RKO (cell line): ENCODE results near the gene CDCP1.

Experiments
- DNase-seq: peaks from one replicate; pipeline ENCODE4 v3.0.0-alpha.2; 2016; ENCODE audit warnings: low spot score

Gene CDCP1

DNA sequence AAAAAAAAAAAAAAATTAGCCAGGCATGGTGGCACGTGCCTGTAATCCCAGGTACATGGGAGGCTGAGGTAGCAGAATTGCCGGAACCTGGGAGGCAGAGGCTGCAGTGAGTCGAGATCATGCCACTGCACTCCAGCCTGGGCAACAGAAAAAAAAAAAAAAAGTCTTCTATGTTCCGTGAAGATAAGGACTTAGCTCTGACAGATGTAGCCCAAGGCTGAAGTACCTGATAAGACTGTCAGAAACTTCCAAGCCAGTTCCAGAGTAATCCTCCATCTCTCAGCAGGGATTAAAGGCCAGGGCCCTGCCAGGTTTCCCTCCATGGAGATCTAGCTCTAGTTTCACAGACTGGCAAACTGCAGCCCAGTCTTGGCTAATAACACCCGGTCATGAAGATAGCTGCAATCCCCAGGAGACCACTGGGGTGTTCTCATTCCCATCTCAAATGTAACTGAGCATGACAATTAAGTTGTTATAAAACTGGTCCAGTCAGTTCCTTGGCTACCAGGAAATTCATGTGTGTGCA, 8.5 kb downstream of the CDCP1 start:
- no peak for DNase-seq

DNA sequence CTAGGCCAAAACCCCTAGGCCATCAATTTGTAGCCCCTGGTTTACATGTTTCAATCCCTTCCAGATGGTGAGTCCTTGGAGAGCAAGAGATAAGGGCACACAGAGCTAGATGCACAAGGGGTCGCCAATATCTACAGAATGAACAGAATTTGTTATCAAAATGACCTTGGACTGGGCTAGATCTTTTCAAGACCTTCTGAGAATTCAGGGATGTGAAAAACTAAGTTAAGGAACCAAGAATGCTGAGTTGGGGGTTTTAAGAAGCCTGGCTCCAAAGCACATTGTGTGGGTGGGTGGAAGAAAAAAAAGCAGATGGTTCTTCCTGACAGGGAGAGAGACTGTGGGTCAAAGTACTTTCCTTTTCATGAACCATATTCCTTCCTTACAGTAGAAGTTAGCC, 10.2 kb downstream of the CDCP1 start:
- DNase-seq = no peak

DNA sequence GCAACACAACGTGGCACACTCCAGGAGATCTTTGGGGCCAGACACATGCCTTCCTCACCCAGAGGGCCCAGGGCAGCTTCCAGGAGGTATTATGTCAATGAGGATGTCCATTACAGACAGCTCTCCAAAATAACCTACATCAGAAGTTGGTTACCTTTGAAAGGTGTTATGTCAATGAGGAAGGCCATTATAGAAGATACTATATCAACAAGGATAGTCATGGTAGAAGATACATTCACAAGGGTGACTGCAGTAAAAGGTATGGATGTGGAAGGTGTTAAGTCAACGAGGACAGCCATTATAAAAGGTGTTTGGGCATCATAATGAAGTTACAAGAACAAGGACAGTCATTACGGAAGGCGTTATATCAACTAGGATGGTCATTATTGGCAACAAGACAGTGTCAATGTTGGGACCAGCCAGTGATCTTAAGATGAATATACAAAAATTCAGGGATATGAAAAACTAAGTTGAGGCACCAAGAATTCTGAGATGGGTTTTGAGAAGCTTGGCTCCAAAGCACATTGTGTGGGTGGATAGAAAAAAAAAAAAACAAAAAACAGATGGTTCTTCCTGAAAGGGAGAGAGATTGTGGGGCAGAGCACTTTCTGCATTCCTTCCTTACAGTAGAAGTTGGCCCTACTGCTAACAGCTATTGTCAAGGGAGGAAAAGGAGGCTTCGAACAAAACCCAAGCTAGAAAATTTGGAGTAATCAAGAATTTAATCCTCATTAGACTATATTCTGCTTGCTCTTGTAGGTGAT, 11.2 kb downstream of the CDCP1 start:
- DNase-seq = no peak

DNA sequence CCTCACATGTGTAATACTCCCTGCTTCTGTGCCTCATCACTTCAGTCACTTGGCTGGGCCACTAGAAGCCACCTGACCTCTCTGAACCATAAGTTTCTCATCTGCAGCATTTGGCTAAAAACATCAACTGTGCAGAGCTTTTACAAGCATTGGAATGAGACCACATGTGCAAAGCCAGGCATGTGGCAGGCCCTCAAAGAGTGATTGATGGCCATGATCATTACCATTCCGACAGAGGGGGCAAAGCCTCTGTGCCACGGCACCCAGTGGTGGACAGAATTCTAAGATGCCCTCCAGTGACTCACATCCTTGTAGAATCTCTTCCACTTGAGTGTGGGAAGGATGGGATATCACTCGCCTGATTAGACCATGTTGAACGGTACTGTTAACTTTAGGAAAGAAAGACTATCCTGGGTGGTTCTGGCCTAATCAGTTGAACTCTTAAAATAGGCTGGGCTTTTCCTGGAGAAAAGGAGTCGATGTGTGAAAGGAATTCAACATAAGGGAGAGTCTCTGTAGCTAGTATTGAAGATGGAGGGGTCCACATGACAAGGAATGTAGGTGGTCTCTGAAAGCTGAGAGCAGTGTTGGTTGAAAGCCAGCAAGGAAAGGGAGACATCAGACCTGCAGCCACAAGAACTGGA, 13.5 kb downstream of the CDCP1 start:
- no peak for DNase-seq

DNA sequence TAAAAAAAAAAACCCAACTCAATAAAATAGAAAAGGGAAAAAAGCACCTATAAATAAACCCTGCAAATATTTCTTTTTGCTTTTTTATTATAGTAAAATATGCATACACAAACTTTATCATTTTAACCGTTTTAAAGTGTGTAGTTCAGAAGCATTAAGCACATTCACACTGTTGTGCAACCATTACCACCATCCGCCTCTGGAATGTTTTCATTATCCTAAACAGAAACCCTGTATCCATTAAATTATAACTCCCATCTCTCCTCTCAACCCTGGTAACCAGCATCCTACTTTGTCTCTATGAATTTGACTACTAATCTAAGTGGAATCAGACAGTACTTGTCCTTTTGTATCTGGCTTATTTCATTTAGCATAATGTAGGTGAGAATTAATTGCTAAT, 15.0 kb downstream of the CDCP1 start:
- DNase-seq = no peak

DNA sequence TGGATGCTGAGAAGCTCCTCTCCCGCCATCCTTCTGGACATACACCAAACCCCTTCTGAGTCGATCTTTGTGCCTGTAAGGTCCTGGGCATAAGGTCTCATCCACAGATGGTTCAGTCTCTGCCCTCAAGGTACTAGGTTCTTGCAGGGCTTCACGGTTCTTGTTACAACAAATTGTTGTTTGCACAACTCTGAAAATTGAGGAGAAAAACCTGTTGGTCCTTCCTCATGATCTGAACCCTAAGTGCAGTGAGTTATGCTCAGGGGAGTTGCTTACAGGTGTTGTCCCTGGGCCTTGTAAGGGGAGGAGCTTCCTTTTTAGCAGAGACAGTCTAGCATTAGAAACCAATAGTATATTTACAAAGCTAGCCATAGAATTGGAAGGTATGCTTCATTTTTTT, 15.7 kb downstream of the CDCP1 start:
- no peak for DNase-seq

DNA sequence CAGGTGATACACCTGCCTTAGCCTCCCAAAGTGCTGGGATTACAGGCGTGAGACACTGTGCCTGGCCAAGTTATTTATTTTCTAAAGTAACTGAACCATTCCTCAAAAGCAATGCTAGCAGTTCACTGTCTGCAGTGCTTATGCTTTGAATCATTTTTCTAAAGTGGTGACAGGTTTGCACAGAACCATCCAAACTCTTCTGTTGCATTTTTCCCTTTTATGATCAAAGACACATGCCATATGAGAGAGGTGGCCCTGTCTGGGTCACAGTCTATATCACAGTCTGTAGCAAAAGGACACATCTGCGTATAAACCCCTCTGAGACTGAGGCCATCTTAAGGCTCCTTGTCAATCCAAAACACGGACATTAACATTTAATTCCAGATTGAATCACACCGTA, 17.2 kb downstream of the CDCP1 start:
- no peak for DNase-seq

DNA sequence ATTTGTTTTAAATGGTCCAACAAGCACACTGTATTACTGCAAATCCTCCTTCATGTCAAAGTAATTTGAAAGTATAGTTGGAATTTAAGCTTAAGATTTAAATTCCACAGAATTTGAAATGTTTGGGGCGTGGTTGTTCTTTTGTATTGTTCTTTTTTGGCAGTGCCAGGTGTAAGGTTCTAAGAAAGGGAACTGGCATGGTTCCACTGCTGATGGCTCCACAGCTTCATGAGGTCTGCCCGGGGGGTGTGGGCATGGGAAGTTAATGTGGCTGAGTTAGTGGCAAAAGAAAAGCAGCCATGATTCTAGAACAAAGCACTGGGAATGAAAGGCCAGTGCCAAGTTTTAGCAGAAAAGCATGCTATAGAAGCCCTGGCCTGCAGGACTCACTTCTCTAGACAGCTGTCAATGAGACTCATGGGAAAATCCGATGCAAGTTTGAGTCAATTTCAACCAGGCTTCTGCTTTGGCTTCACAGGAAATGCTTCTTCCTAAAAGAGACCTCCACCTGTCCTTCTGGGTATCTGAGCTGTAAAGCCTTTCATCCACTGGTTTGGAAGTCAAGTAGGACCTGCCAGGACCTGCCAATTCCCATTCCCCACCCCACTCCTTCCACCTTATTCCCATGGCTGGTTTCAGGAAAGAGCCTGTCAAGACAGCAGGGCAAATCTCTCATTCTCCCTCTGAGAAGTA, 18.9 kb downstream of the CDCP1 start:
- DNase-seq = no peak

DNA sequence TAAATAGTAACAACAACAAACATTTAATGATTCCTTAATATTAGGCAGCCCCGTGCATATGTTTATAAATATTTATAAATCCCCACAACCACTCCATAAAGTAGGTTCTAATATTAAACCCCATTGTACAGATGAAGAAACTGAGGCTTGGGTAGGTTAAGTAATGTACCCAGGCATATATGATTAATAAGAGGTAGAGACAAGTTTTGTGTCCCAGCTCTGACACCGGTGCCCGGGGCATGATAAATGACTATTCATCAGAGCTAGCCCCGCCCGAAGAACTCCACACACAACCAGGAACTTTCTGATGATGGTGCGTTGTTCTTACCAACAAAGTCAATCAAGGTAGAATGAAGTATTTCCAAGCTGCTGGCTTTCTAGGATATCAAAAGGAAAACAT, 19.4 kb downstream of the CDCP1 start:
- no peak for DNase-seq

DNA sequence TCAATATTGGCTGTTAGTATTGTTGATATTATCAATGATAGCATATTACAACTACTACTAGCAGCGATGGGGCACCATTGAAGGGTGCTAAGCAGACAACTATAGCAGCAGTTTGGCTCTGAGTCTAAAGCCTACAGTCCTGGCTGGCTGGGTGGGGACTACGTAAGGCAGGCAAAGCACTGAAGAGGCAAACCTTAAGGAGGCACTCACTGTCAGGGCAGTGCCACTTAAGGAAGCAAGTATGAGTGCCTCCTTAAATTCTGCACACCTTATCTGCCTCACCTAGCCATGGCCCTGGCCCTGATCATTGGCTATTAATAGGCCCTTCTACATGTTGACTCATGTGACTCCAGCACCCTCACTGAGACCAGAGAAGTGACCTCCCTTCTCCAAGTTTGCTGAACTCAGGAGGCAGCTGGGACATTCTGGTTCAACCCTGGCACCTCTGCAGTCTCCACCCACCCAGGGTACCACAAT, 20.6 kb downstream of the CDCP1 start:
- DNase-seq = no peak

DNA sequence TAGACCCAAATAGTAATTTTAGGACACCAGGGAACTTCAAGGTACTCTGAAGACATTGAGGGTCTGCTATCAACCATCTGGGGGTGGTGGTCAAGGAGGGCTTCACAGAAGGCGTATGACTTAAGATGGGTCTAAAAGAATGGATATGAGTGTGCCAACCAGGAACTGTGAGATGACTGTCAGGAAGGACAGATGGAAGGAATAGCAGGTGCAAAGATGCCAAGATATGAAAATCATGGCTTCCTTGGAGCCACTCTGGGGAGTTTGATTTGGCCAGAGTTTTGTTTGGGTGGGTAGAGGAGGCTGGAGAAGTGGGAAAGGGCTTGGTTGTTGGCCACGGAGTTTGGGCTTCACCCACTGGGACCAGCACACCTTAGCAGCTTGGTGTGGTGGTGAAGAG, 21.2 kb downstream of the CDCP1 start:
- no peak for DNase-seq

DNA sequence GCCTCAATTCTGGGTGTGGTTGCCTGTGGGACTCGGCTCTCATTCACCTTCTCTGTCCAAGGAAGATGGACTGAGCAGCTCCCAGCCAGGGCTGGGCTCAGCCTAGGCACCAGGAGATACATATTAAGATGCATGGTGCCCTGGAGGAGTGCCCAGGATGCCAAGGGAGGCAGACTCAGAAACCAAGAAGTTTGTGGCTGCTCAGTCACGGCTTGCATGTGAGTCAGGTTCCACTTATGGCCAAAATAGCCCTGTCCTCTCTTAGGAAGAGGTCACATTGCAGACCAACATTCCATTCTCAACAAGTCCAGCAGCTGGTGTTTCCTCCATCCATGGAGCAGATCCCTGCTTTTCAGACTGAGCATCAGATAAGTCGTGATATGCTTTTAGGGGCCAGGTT, 21.8 kb downstream of the CDCP1 start:
- peak; percentile 87 for DNase-seq

DNA sequence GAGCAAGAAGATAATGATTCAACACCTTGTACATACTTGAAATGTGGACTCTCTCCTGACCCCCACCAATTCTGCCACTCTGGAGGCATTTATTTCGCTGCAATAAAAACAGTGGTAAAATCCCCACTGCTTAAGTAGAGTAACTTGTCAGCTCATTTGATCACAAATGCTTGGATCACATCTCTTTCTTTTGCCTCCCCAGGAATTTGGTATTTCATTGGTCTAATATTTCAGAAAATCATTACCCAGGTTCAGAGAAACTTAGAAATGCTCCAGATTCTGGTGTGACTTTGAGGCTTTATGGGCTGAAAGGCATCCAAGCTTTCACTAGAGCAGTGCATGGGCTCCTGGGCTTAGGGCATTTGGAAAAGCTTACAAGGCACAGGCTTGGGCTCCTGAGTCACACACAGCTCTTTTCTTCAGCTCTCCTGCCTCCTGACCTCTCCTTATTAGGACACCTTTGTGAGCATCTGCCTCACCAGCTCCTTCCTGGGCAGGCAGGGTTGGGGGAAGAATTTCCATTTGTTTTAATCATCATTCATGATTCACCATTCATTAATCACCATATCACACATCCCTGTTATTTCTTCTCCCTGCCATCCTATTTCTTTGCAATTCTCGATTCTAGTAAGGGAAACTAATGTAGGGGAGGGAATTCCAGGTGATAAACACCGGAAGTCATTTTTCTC, 22.5 kb downstream of the CDCP1 start:
- peak; percentile 92 for DNase-seq

DNA sequence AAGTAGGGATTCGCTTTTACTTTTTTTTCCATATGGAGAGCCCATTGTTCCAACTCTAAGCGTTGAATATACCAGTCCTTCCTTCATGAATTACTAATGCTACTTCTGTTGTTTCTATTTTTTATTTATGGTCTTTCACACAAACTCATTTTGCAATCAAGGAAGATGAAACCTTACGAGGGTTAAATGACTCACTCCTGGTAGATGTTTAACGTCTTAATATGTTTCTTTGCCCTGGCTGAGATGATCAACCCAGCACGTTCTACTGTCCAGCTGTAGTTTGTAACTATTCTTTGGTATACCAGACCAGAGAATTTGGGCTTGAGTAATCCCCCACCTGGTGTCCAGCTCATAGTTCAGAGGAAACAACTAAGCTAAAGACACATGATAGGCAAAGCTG, 23.1 kb downstream of the CDCP1 start:
- DNase-seq = peak; percentile 82

DNA sequence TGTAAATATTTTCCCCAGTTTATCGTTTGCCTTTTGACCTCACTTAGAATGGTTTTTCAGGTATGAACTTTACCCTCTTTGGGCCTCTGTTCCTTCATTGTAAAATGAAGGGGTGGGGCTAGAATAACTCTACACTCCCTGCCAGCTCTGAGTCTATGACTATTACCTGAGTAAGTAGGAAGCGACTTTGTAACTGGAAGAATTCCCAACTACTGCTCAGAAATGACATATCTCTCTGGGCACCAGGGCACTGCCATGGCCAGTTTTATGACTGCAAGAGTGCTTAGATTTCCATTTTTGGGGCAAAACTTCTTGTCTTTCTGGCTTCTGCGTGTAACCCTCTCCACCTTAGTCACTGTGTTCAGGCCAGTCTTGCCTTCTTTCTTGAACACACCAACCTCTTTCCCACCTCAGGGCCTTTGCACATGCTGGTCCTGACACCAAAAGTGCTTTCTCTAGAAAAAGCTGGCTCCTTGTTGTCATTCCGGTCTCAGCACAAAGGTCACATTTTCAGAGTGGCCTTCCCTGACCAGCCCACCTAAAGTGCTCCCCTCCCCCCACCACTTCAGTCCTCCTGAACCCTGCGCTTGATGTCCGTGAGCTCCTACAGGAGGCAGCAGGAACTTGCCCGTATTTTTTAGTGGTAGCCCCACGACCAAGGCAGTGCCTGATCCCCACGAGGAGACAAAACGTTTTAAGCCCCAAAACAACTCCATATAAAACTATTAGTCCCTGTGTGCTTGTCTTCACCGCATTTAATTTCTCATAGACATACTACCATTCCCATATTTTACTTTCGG, 25.6 kb downstream of the CDCP1 start:
- DNase-seq = peak; percentile 88

DNA sequence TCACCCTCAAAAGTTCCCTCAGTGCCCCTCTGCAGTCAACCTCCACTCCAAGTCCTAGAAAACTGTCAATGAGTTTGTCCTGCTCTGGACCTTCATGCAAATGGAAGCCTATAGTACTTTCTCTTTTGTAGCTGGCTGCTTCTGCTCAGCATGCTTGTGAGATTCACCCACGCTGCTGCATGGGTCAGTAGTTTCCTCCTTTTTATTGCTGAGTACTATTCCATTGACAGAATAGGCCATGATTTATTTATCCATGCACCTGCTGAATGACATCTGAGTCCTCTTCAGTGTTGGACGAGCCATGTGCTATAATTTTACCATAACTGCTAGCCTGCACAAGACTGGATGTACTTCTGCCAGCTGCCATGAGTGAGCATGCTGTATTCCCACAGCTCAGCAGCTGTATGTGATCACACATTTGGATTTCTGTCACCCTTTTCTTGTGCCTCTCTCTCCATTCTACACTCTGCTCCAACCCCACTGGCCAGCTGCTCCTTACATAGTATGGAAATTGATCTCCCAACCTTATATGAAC, 26.3 kb downstream of the CDCP1 start:
- no peak for DNase-seq

DNA sequence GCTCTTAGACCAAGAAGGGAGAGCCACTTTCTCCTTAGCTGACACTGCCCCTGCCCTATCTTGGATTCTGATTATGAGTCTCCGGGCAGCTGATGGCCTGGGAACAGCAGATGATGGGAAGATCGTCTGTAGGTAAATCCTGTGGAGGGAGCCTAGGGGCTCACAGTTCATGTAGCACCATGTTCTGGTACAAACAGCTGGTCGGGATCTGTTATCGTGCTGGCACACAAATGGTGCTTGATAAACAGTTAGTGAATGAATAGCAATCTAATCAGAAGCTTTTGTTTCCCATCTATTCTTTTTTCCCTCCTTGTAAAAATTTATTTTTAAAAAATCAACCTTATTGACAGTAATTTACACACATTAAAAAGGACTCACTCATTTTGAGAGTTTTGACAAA, 26.8 kb downstream of the CDCP1 start:
- no peak for DNase-seq

DNA sequence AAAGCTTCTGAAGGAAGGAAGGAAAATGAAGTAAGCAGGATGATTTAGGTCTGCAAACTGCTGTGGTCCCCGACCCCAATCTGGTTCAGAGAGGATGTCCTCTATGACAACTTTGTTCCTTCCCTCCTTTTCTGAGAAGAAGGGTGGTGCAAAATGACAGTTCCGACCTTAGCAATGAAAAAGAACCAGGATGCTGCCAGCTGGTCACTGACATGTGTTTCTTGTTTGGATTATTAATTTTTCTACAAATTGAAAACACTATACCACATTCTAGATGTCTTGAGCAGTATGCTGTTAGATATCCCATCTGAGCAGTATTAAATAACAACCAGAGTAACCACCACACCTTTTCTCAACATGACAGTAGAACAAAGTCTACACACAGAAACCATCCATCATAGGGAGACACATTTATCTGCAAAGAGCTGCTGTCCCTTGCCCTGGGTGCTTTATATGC, 27.5 kb downstream of the CDCP1 start:
- no peak for DNase-seq

DNA sequence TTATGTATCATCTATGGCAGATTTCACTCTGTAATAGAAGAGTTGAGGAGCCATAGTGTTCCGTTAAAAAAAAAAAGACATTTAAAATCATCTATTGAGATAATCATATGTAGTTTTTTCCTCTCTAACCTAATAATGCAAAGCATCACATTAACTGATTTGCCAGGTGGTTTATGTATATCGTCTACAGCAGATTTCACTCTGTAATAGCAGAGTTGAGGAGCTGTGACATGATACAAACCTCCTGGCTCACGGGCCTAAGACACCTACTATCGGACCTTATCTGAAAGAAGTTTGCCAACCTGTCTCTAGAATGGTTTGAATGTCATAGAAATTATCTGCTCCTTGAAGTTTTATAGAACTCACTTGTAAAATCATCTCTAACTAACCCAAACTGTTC, 29.8 kb downstream of the CDCP1 start:
- no peak for DNase-seq

DNA sequence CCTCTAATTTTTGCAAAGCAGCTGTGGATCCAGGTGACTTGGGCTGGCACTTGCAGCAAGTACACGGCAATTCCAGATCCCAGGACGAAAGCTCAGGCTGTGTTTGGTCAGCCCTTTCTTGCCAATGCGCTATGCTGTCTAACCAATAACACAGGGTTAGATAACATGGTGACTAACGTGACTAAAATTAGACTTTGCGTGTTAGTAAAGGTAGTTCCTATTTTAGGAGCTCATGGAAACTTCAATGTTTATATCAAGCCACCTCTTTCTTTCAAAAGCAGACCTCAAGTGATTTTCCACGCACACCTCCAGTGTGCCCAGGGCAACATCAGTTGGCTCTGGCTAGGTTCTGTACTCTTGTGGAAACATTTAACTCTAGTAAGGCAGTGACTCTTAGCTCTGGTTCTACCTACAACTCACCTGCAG, 32.5 kb downstream of the CDCP1 start:
- no peak for DNase-seq

DNA sequence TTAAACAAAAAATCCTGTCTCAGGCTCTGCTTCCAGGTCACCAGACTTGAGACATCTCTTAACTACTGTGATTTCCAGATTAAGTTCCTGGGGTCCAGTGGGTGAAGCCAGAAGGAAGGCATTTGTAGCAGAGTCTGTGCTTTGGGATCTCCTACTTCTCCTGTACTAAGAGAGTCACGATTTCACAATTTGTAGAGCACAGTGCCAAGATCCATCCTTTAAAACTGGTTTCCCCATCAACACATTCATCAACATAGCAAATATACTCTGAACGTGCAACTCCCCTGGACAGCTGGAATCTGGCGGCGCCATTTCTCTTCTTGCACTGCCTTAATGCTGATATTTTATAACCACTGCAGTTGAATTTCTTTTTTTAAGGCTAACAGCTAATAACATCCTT, 33.2 kb downstream of the CDCP1 start:
- DNase-seq = no peak
